LNCaP clone FGC (cell line): ENCODE data around the gene SLC24A3.

Experiments
- DNase-seq: peaks from one replicate; pipeline ENCODE4 v3.0.0-alpha.2; 2011; ENCODE audit warnings: low read depth
- H3K4me3 ChIP-seq: 2 replicates; pipeline ENCODE4 v1.5.1; 2011; ENCODE audit warnings: mild to moderate bottlenecking, low read depth, low read length, control low read depth
- CTCF ChIP-seq: IDR thresholded peaks from 2 replicates; pipeline ENCODE4 v1.5.1; 2012; ENCODE audit warnings: mild to moderate bottlenecking; ENCODE audit not compliant: control insufficient read depth, insufficient read depth; ENCODE audit errors: extremely low read depth

The SLC24A3 gene

DNA sequence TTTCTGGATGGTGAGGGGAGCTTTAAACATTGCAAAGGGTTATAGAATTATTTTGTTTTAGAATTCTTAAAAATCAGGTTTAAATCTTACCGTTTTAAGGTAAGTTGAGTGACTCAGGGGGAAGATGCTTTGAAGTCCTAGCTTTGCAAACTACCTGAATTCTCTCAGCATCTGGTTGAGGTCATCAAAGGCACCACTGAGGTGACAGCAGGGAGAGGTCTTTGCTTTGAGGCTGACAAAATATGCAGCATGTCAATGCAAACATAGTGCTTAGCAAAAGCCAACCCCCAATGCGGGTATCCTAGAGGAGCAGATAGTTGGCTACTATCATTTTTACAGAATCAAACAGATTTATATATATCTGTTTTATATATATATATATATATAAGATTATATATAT is 219.5 kb downstream of the SLC24A3 start:
- no peak overlapping the region for H3K4me3 ChIP-seq
- no peak for DNase-seq
- TF ChIP-seq CTCF: no peak

- TF ChIP-seq CTCF: no peak
- no peak for DNase-seq
- no peak overlapping the region for H3K4me3 ChIP-seq
Measured at GRCh38 chr20:19433371-19434350, 221.2 kb downstream of the SLC24A3 start.

DNA sequence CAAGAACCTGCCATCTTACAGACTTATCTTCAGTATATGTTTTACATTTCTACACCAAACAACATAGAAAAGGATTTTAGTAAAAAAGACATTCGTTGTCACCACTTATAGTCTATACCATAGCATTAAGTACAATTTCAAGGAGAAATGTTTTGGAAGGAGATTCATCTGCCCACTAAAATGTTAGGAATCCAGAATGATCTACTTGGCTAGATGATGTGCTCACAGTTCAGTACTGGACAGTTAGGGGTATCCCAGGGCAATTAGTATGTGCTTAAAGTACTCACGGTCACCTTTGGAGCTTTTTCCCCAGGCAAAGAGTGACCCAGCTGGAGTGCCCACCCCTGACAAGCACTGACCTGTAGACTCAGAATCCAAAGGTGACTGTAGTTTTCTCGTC is 222.9 kb downstream of the SLC24A3 start:
- H3K4me3 ChIP-seq: no peak overlapping the region
- DNase-seq: no peak
- TF ChIP-seq CTCF: no peak

DNA sequence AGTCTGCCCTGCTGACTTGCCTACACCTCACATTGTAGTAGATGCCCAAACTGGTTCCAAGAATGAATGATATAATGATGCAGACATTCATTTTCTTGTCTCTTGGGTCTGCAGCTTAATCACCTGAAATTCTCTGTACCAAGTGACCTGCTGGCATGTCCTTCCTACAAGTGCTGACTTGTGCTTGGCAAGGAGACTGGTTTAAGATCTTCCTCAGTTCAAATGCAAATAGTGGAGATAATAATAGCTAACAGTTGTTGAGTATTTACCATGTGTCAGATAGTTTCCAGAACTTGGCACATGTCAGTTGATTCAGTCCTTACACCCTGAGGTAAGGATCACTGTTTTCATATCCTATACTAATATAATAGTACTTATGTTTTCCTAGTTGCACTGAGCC is 223.4 kb downstream of the SLC24A3 start:
- no peak for TF ChIP-seq CTCF
- no peak overlapping the region for H3K4me3 ChIP-seq
- peak; percentile 50 for DNase-seq

GRCh38 chr20:19438488-19438887 is 226.0 kb downstream of the SLC24A3 start:
- DNase-seq: no peak
- H3K4me3 ChIP-seq: no peak overlapping the region
- no peak for TF ChIP-seq CTCF

- no peak overlapping the region for H3K4me3 ChIP-seq
- no peak for TF ChIP-seq CTCF
- DNase-seq: no peak
Measured at GRCh38 chr20:19440660-19441527, 228.5 kb downstream of the SLC24A3 start.
